ENCODE measurements around the gene MIDN.

Gene MIDN

DNA sequence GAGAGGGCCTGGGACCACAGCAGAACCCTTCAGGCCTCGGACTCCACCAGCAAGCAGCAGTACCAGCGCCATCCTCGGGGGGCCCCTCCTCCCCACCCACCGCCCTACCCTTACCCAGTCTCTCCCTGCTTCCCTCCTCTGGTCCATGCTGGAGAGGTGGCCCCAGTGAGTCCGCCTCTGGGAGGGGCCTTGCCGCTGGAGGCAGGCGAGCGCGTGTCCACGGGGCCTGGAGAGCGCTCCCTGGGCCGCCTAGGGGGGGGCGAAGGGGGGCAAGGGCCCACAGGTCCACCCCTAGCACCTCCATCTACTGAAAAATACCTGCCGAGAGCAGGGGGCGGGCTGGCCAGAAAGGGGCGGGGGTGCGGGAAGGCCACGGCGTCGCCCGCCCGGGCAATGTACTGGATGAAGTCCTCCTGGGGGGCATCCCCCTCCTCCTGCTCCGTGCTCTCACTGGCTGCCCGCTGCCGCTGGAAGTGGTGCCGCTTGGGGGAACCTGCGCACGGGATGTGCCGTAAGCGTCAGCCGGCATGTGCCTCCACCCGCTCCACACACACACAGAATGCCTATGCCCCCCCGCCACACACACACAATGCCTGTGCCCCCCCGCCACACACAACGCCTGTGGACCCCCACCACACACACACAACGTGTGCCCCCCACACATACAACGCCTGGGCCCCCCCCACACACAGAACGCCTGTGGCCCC is 17.4 kb upstream of the MIDN start:
- no peak overlapping the region for H3K4me3 ChIP-seq (ENCODE audit: low read depth, low read length)
- DNase-seq (ENCODE audit: low read depth), result no peak
- TF ChIP-seq, protein P1, sequence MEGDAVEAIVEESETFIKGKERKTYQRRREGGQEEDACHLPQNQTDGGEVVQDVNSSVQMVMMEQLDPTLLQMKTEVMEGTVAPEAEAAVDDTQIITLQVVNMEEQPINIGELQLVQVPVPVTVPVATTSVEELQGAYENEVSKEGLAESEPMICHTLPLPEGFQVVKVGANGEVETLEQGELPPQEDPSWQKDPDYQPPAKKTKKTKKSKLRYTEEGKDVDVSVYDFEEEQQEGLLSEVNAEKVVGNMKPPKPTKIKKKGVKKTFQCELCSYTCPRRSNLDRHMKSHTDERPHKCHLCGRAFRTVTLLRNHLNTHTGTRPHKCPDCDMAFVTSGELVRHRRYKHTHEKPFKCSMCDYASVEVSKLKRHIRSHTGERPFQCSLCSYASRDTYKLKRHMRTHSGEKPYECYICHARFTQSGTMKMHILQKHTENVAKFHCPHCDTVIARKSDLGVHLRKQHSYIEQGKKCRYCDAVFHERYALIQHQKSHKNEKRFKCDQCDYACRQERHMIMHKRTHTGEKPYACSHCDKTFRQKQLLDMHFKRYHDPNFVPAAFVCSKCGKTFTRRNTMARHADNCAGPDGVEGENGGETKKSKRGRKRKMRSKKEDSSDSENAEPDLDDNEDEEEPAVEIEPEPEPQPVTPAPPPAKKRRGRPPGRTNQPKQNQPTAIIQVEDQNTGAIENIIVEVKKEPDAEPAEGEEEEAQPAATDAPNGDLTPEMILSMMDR (IDR thresholded peaks at IDR 0.05; ENCODE audit: low read depth, low read length, missing control alignments), result peak; percentile 7

DNA sequence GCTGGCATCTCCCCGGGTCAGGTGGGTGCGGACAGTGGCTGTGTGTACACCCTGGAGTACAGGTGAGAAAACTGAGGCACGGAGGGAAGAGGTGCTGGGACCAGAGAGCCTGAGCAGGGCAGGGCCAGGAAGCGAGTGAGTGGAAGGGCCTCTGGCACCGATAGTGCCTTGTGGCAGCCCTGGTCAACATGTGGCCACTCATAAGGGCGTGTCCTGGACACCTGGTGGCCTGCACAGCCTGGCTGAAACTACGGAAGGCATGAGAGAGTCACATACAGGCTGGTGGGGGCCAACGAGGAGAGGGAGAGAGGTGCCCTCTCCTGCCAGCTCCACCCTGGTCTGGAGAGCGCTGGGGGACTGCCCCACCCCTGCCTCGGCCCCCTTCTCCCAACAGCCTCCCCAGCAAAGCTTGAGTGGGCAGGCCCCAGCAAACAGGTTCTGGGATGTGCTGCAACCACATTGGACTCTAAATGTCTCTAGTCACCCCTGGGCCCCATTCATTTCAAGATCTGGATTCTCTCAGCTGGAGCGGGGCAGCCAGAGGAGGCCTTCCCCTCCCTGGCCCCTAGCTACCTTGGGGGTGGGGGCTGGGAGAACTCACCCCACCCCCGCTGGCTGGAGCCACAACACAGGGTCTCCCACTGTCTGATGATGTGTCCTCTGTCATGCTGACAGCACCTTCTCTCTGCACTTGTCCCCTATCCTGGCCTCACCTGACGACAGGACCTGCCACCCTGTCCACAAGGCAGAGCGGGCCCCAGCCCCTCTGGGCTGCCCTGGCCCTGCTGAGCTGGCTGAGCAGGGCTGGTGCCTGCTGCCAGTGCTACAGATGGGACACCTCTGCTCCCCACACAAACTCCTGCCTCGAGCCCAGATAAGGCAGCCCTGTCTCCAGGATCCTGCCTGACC is 16.4 kb upstream of the MIDN start:
- no peak overlapping the region for H3K4me3 ChIP-seq (ENCODE audit: low read depth, low read length)
- TF ChIP-seq, protein P1 (IDR thresholded peaks at IDR 0.05; ENCODE audit: low read depth, low read length, missing control alignments), result no peak
- DNase-seq (ENCODE audit: low read depth), result no peak

DNA sequence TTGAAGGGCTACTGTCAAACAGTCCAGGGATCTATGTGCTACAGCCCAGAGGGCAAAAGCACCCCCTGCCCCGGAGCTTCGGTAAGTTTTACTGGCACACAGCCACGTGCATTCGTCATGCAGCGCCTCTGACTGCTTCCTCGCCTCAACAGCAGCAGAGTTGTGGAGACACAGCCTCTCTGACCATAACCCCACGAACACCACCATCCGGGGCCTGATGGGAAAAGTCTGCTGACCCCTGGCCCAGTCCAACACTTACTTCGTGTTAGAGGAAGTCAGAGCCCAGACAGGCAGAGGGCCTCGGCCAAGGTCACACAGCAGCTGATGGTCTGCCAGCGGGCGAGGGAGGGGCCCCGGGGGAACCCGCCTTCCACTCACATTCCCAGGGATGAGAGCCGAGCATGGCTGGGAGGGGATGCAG is 15.7 kb upstream of the MIDN start:
- no peak overlapping the region for H3K4me3 ChIP-seq (ENCODE audit: low read depth, low read length)
- TF ChIP-seq, protein P1 (IDR thresholded peaks at IDR 0.05; ENCODE audit: low read depth, low read length, missing control alignments), result no peak
- DNase-seq (ENCODE audit: low read depth), result no peak

DNA sequence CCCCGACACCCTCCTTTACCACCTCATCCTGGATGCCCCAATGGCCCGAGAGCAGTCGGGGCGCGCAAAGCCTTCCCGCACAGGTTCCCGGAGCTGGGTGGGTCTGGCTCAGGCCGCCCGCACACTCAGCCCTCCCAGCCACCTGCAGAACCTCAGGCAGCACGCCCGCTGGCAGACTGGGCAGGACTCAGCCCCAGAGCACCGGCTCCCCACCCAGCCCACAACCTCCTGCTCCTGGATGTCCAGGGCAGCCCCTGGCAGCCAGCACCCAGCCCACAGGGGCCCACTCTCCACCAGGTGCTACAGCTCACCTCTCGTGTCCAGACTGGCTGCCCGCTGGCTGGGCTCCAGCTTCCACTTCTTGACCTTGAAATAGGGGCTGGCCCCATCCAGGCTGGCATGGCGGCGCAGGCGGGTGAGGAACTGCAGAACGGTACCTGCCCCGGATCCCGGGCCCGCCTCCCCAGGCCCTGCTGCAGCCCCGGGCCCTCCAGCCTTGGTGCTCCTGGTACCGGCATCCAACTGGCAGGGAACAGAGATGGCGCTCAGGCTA is 15.2 kb upstream of the MIDN start:
- no peak overlapping the region for H3K4me3 ChIP-seq (ENCODE audit: low read depth, low read length)
- TF ChIP-seq, protein P1 (IDR thresholded peaks at IDR 0.05; ENCODE audit: low read depth, low read length, missing control alignments), result no peak
- DNase-seq (ENCODE audit: low read depth), result no peak

DNA sequence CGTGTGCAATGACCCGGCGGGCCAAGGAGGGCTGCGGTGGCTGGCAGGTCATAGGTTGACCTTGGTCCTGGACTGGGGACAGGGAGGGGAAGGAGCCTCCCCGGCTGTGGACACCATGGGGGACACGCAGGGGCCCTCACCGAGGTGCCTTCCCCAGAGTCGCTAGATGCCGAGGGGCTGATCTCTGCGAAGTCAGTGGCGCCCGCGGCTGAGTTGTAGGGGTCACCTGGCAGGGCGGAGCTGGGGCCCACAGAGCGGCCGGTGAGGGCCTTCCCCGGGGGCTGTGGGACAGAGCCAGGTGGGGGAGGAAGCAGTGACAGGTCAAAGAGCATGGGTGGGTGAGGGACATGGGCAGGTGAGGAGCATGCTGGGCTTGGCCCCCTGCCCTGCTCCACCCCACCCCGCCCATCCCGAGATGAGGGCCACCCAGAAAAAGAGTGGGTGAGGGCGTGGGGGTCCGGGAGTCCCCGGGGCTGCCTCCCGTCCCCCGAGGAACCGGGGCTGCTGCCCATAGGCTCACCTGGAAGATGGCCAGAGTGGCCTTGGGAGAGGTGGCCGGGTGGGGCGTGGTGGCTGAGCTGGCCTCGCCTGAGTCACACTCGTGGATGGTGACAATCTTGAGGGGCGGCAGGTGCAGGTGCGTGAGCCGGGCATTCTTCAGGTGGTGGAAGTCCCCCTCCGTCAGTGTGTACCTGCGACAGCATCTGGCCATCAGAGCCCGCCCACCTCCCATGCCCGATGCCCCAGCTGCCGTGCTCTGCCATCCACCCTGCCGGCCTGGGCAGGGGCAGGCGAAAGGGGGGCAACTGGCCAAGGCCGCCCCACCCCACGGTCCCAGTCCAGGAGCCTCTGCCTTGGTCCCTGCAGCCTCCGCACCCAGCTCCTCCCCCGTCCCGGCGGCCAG is 14.1 kb upstream of the MIDN start:
- DNase-seq (ENCODE audit: low read depth), result no peak
- H3K4me3 ChIP-seq (ENCODE audit: low read depth, low read length), result no peak overlapping the region
- TF ChIP-seq, protein P1 (IDR thresholded peaks at IDR 0.05; ENCODE audit: low read depth, low read length, missing control alignments), result no peak

DNA sequence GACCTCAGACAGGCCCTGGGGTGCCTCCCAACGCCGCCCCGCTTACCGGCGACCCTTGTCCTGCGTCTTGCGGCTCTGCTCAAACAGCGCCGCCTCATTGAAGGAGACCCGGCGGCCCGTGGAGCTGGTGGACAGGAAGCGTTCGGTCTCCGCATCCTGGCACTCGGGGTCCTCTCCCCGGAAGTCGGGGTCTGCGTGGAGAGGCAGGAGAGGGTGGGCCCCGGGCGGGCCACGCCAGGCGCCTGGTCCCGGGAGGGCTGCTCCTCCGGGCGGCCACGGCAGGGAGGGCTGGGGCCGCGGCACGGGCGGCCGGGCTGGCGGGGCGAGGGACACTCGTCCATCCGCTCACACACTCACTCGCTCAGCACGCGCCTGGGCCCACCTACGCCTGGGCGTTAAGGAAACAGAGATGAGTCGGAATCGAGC is 13.4 kb upstream of the MIDN start:
- no peak overlapping the region for H3K4me3 ChIP-seq (ENCODE audit: low read depth, low read length)
- TF ChIP-seq, protein P1 (IDR thresholded peaks at IDR 0.05; ENCODE audit: low read depth, low read length, missing control alignments), result no peak
- no peak for DNase-seq (ENCODE audit: low read depth)
